Measurements from ENCODE around the gene CDHR2.
A peak's percentile ranks its signal among the peaks of the same experiment; 100 is the strongest.

The CDHR2 gene

DNA sequence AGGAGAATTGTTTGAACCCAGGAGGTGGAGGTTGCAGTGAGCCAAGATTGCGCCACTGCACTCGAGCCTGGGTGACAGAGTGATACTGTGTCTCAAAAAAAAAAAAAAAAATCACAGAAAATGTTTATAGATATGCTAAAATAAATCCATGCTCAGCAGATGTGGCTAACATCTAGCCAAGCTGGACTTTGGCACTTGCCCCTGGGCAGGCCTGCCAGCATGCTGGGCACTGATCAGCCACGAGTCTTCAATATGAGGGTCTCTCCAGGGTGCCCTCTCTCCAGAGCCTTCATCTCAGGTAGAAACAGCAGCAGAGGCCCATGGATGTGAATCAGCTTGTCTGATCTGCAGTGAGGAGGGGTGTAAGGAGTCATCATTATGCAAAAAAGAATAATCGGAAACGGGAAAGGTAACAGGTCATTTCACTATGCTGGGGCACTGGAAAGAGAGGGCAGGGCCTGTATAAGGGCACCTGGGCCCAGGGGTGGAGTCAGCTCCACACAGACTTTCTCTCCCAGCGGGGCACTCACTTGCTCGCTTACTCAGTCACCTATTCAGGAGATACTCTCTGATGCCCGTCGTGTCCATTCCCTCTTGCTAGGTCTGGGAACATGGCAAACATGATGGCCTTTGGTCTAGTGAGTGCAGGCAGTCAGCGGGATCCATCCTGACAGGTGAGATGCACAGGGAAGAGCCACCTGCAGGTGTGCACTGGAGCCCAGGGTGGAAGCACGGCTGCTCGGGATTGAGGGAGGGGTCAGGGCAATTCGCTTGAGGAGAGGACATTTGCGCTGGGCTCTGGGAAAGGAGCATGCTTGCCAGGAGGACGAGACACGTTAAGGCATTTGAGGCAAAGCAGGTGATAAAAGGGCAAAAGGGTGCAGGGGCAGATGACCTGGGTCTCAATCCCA lies 29.1 kb upstream of the CDHR2 start:
- Histone ChIP-seq H3K27ac (ENCODE audit: low read depth, low read length) (no peak overlapping the region), H3K27me3 (ENCODE audit: control insufficient read depth, insufficient read depth, low read length) (no peaks in the 10 kb centered on the region), H3K9ac (ENCODE audit: low read length) (no peak overlapping the region), H3K4me3 (ENCODE audit: low read depth, low read length) (no peak overlapping the region), H3K36me3 (ENCODE audit: control insufficient read depth, insufficient read depth, low read length) (no peaks in the 10 kb centered on the region), H3K4me1 (ENCODE audit: control insufficient read depth, insufficient read depth, low read length) (no peaks in the 10 kb centered on the region), H3K9me3 (ENCODE audit: control insufficient read depth, insufficient read depth, low read depth, low read length) (no peaks in the 10 kb centered on the region)

DNA sequence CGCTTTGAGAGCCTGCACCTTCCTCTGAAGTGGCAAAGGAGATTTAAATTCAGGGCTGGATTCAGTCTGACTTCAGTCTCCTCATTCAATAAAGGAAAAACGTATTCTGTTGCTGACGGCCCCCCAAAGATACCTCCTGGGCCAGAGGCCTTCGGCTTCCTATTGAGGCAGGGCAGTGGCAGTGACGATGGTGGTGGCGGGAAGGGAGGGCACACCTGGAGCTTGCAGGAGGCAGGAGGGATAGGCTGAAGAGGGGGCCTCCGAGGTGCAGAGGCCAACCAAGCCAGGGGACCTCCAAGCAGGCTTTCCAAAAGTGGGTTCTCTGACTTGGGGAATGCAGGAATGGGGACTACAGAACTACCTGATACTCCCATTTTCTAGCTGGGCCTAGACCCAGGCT lies 27.9 kb upstream of the CDHR2 start:
- Histone ChIP-seq H3K4me3 (ENCODE audit: low read depth, low read length) (no peak overlapping the region), H3K27ac (ENCODE audit: low read depth, low read length) (no peak overlapping the region)

DNA sequence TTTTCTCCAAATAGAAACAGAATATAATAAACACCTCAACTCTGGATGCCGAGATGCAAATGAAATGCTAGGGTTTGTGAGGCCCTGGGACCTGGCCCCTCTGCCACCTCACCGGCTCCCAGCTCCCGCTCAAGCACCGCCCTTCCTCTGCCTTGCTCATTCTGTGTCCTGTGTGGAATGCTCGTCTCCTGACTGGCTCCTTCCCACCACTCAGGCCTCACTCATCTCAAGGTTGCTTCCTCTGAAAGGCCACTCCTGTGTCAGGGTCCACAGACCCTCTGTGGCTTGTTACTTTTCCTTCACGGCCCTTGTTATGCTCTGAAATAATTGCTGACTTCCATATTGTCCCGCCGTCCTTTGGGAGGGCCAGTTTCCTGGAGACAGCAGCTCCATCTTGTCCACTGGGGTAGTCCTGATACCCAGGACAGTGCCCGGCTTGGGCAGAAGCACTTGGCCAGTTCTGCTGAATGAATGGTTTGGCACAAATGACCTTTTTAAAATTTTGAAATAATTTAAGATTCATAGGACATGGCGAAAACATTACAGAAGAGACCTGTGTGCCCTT lies 27.4 kb upstream of the CDHR2 start:
- Histone ChIP-seq H3K4me1 (ENCODE audit: control insufficient read depth, insufficient read depth, low read length) (no peaks in the 10 kb centered on the region), H3K9ac (ENCODE audit: low read length) (no peak overlapping the region), H3K4me3 (ENCODE audit: low read depth, low read length) (no peak overlapping the region), H3K27ac (ENCODE audit: low read depth, low read length) (no peak overlapping the region), H3K9me3 (ENCODE audit: control insufficient read depth, insufficient read depth, low read depth, low read length) (no peaks in the 10 kb centered on the region), H3K27me3 (ENCODE audit: control insufficient read depth, insufficient read depth, low read length) (no peaks in the 10 kb centered on the region), H3K36me3 (ENCODE audit: control insufficient read depth, insufficient read depth, low read length) (no peaks in the 10 kb centered on the region)

More for the DNA sequence above, 27.9 kb upstream of the CDHR2 start:
- no peaks in the 10 kb centered on the region for H3K9me3 ChIP-seq (ENCODE audit: control insufficient read depth, insufficient read depth, low read depth, low read length)
- no peaks in the 10 kb centered on the region for H3K36me3 ChIP-seq (ENCODE audit: control insufficient read depth, insufficient read depth, low read length)
- no peak overlapping the region for H3K9ac ChIP-seq (ENCODE audit: low read length)
- H3K27me3 ChIP-seq (ENCODE audit: control insufficient read depth, insufficient read depth, low read length): no peaks in the 10 kb centered on the region
- no peaks in the 10 kb centered on the region for H3K4me1 ChIP-seq (ENCODE audit: control insufficient read depth, insufficient read depth, low read length)

DNA sequence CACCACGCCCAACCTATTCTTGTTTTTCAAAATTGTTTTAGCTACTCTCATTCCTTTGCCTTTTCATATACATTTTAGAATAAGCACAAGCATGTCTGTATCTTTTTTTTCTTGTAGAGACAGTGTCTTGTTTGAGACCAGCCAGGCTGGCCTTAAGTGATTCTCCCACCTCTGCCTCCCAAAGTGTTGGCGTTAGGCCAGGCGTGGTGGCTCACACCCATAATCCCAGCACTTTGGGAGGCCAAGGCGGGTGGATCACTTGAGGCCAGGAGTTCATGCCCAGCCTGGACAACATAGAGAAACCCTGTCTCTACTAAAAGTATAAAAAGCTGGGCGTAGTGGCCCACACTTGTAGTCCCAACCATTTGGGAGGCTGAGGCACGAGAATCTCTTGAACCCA lies 25.0 kb upstream of the CDHR2 start:
- no peak overlapping the region for H3K4me3 ChIP-seq (ENCODE audit: low read depth, low read length)
- no peak overlapping the region for H3K27ac ChIP-seq (ENCODE audit: low read depth, low read length)
- H3K36me3 ChIP-seq (ENCODE audit: control insufficient read depth, insufficient read depth, low read length): peaks cover 22% of the 10 kb centered on the region
- H3K9ac ChIP-seq (ENCODE audit: low read length): no peak overlapping the region
- no peaks in the 10 kb centered on the region for H3K9me3 ChIP-seq (ENCODE audit: control insufficient read depth, insufficient read depth, low read depth, low read length)
- H3K27me3 ChIP-seq (ENCODE audit: control insufficient read depth, insufficient read depth, low read length): no peaks in the 10 kb centered on the region
- H3K4me1 ChIP-seq (ENCODE audit: control insufficient read depth, insufficient read depth, low read length): no peaks in the 10 kb centered on the region

DNA sequence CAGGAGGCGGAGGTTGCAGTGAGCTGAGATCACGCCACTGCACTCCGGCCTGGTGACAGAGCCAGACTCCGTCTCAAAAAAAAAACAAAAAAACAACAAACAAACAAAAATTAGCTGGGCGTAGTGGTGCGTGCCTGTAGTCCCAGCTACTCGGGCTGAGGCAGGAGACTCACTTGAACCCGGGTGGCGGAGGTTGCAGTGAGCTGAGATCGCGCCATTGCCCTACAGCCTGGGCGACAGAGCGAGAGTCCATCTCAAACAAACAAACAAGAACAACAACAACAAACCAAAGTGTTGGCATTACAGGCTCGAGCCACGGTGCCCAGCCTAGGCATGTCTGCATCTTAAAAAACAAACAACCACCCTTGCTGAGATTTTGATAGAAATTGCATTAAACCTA lies 24.2 kb upstream of the CDHR2 start:
- H3K9me3 ChIP-seq (ENCODE audit: control insufficient read depth, insufficient read depth, low read depth, low read length): no peaks in the 10 kb centered on the region

DNA sequence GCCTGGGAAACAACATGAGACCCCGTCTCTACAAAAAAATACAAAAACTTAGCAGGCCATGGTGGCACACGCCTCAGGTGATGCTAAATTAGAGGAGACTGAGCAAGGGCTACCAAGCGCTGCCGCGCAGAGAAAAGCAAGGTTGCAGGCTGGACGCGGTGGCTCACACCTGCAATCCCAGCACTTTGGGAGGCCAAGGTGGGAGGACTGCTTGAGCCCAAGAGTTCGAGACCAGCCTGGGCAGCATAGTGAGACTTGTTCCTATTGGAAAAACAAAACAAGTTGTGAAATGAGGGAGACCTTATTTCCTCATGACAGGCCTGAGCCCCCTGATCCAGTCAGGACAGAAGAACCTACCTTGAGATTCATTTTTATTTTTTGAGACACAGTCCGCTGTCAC lies 23.5 kb upstream of the CDHR2 start:
- H3K4me3 ChIP-seq (ENCODE audit: low read depth, low read length): no peak overlapping the region
- no peak overlapping the region for H3K9ac ChIP-seq (ENCODE audit: low read length)
- H3K4me1 ChIP-seq (ENCODE audit: control insufficient read depth, insufficient read depth, low read length): no peaks in the 10 kb centered on the region
- no peaks in the 10 kb centered on the region for H3K9me3 ChIP-seq (ENCODE audit: control insufficient read depth, insufficient read depth, low read depth, low read length)
- no peaks in the 10 kb centered on the region for H3K27me3 ChIP-seq (ENCODE audit: control insufficient read depth, insufficient read depth, low read length)
- H3K36me3 ChIP-seq (ENCODE audit: control insufficient read depth, insufficient read depth, low read length): peaks cover 33% of the 10 kb centered on the region
- no peak overlapping the region for H3K27ac ChIP-seq (ENCODE audit: low read depth, low read length)

More for the DNA sequence above, 24.2 kb upstream of the CDHR2 start:
- Histone ChIP-seq H3K36me3 (ENCODE audit: control insufficient read depth, insufficient read depth, low read length) (peaks cover 29% of the 10 kb centered on the region), H3K4me3 (ENCODE audit: low read depth, low read length) (no peak overlapping the region), H3K27ac (ENCODE audit: low read depth, low read length) (no peak overlapping the region), H3K27me3 (ENCODE audit: control insufficient read depth, insufficient read depth, low read length) (no peaks in the 10 kb centered on the region), H3K9ac (ENCODE audit: low read length) (no peak overlapping the region), H3K4me1 (ENCODE audit: control insufficient read depth, insufficient read depth, low read length) (no peaks in the 10 kb centered on the region)

DNA sequence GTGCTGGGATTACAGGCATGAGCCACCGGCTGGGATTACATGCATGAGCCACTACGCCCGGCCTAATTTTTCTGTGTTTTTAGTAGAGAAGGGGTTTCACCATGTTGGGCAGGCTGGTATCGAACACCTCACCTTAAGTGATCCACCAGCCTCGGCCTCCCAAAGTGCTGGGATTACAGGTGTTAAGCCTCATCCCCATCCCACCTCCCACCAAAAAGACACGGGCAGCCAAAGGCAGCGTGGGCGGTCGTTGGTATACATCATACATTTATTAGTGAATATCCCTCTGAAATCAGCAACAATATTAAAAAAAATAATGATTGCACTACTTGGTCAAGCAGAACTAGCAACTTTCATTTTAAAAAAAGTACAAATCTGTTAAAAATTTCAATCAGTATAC lies 22.7 kb upstream of the CDHR2 start:
- H3K4me3 ChIP-seq (ENCODE audit: low read depth, low read length): no peak overlapping the region
- H3K9me3 ChIP-seq (ENCODE audit: control insufficient read depth, insufficient read depth, low read depth, low read length): no peaks in the 10 kb centered on the region
- no peak overlapping the region for H3K27ac ChIP-seq (ENCODE audit: low read depth, low read length)
- no peaks in the 10 kb centered on the region for H3K27me3 ChIP-seq (ENCODE audit: control insufficient read depth, insufficient read depth, low read length)
- H3K36me3 ChIP-seq (ENCODE audit: control insufficient read depth, insufficient read depth, low read length): peaks cover 41% of the 10 kb centered on the region
- H3K4me1 ChIP-seq (ENCODE audit: control insufficient read depth, insufficient read depth, low read length): no peaks in the 10 kb centered on the region
- H3K9ac ChIP-seq (ENCODE audit: low read length): no peak overlapping the region

DNA sequence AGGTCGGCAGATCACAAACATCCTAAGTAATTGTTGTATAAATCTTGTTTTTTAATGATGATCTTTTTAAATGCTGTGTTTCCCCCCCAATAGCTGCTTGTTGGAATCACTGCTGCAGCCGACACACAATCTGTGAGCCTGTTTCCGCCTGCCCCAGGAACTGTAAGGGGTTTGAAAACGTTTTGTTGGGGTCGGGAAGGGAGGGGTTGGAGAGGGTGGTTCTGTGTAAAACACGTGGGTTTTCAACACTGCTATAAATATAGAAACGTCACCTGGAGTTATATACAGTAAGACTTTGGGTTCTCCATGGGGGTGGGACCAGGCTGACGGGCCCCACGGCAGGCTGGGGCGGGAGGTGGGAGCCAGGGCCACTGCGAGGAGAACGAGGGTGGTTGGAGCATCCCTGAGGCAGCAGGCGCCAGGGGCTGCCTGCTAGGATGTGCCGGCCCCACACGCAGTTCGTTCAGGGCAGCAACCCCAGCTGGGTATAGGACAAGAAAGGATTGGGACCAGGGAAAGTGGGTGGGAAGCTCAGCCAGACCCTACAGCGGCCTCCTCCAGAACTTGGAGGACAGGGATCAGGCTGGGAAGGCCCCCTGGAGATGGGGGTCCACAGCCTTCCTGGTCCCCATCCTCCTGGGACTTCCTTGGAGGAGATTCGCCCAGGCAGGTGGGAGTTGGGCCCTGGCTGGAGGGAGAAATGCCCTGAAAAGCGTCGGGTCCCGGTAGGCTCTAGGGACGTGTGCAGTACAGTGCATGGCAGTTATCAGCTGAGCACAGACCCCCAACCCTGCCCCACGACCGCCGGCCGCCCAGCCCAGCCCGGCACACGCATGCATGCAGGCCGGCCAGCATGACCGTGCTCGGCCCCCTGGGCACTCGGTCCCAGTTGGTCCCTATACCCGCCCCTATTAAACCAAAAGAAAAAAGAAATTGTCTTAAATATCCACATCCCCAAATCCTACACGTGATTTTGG lies 21.6 kb upstream of the CDHR2 start:
- Histone ChIP-seq H3K27me3 (ENCODE audit: control insufficient read depth, insufficient read depth, low read length) (no peaks in the 10 kb centered on the region), H3K4me3 (ENCODE audit: low read depth, low read length) (no peak overlapping the region), H3K9me3 (ENCODE audit: control insufficient read depth, insufficient read depth, low read depth, low read length) (no peaks in the 10 kb centered on the region), H3K36me3 (ENCODE audit: control insufficient read depth, insufficient read depth, low read length) (peaks cover 48% of the 10 kb centered on the region), H3K9ac (ENCODE audit: low read length) (no peak overlapping the region), H3K27ac (ENCODE audit: low read depth, low read length) (no peak overlapping the region), H3K4me1 (ENCODE audit: control insufficient read depth, insufficient read depth, low read length) (no peaks in the 10 kb centered on the region)

DNA sequence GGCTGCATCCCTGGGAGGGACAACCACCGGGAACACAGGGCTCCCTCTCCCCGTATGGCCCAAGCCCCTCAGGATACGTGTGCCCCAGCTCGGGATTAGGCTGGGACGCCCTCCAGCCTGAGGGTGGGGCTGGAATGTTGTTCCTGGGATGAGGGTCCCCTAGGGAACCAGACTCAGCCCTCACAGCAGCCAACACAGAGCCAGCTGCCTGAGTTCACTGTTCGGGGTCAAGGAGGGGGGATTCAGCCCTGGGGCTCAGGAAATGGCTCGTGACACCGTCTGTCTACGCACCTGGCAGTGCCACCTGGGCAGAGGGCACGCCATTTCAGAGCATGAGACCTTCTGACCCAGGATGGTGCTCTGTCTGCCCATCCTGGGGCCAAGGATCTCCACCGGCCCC lies 20.8 kb upstream of the CDHR2 start:
- Histone ChIP-seq H3K9ac (ENCODE audit: low read length) (peak overlapping the region; percentile 24), H3K4me3 (ENCODE audit: low read depth, low read length) (no peak overlapping the region), H3K4me1 (ENCODE audit: control insufficient read depth, insufficient read depth, low read length) (no peaks in the 10 kb centered on the region), H3K36me3 (ENCODE audit: control insufficient read depth, insufficient read depth, low read length) (peaks cover 55% of the 10 kb centered on the region), H3K9me3 (ENCODE audit: control insufficient read depth, insufficient read depth, low read depth, low read length) (no peaks in the 10 kb centered on the region), H3K27me3 (ENCODE audit: control insufficient read depth, insufficient read depth, low read length) (no peaks in the 10 kb centered on the region), H3K27ac (ENCODE audit: low read depth, low read length) (no peak overlapping the region)

DNA sequence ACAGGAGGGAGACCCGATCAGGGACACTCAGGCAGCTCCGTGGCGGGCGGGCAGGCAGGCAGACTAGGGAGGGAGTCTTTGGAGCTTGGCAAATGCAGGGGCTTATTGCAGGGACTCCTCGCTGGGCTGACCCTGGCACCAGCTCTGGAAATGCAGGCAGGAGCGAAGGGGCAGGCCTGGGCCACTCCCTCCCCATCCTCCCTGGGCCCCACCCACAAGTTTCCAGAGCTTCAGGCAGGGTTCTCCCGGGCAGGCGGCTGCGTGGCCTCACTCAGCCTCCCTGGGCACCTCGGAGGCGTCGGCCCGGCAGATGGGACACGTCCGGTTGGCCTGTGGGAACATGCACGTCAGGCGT lies 20.4 kb upstream of the CDHR2 start:
- peaks cover 60% of the 10 kb centered on the region for H3K36me3 ChIP-seq (ENCODE audit: control insufficient read depth, insufficient read depth, low read length)
- H3K9me3 ChIP-seq (ENCODE audit: control insufficient read depth, insufficient read depth, low read depth, low read length): no peaks in the 10 kb centered on the region
- H3K4me3 ChIP-seq (ENCODE audit: low read depth, low read length): no peak overlapping the region
- no peak overlapping the region for H3K27ac ChIP-seq (ENCODE audit: low read depth, low read length)
- no peaks in the 10 kb centered on the region for H3K27me3 ChIP-seq (ENCODE audit: control insufficient read depth, insufficient read depth, low read length)
- peaks cover 4% of the 10 kb centered on the region for H3K4me1 ChIP-seq (ENCODE audit: control insufficient read depth, insufficient read depth, low read length)
- peak overlapping the region; percentile 24 for H3K9ac ChIP-seq (ENCODE audit: low read length)

Measured in HUES6 (cell line).